ENCODE data around the gene EEF1AKMT3. TPM values are rescaled to one million over a fixed set of nuclear protein-coding genes. Genes with fewer than 3 reads are reported as not detected.
A peak's percentile ranks its signal among the peaks of the same experiment; 100 is the strongest.

The EEF1AKMT3 gene
- 1 to 10 TPM; 4.0 to 4.5 TPM for total RNA-seq

GRCh38 chr12:57772429-57773322, at the start of gene EEF1AKMT3:
Gene EEF1AKMT3, plus strand, starts transcription at chr12:57772614. Its CDS starts 111 bp downstream, at chr12:57772725.

GRCh38 chr12:57738661-57739237, 33.7 kb upstream of the EEF1AKMT3 start, which contains the start of gene AGAP2:
Gene AGAP2, minus strand, starts transcription at chr12:57738742. Its CDS starts 496 bp downstream, at chr12:57738246.

GRCh38 chr12:57744777-57745484, 27.5 kb upstream of the EEF1AKMT3 start, which contains the start of gene TSPAN31:
Gene TSPAN31, plus strand, starts transcription at chr12:57745039. Its CDS starts 116 bp downstream, at chr12:57745155.

GRCh38 chr12:57751788-57752667, 20.4 kb upstream of the EEF1AKMT3 start, which contains the start of gene CDK4:
Gene CDK4, minus strand, starts transcription at chr12:57752310. Its CDS starts 593 bp downstream, at chr12:57751717.

GRCh38 chr12:57754411-57755193, 17.8 kb upstream of the EEF1AKMT3 start, which contains the start of gene MARCHF9:
Gene MARCHF9, plus strand, starts transcription at chr12:57755103. Its CDS starts 426 bp downstream, at chr12:57755529.

GRCh38 chr12:57766464-57767304, 5.7 kb upstream of the EEF1AKMT3 start, which contains the start of gene CYP27B1:
Gene CYP27B1, minus strand, starts transcription at chr12:57767078. Its CDS starts 37 bp downstream, at chr12:57767041.

GRCh38 chr12:57771873-57772428, 463 bp upstream of the EEF1AKMT3 start, which contains the start of gene METTL1:
Gene METTL1, minus strand, starts transcription at chr12:57772105. Its CDS starts 22 bp downstream, at chr12:57772083.

GRCh38 chr12:57782608-57783465, 10.4 kb downstream of the EEF1AKMT3 start, which contains the start of gene TSFM:
Gene TSFM, plus strand, starts transcription at chr12:57782787. Its CDS starts 15 bp downstream, at chr12:57782802.

Small RNA genes lying within 50 kb of the gene (microRNA-seq; reads per million reads assigned to microRNA genes)
- gene MIR26A2 (ENCODE audit: borderline microRNAs expressed, borderline replicate concordance) = 498 reads per million, percentile 84 among the genes with 10 or more reads in this experiment
- not detected for gene MIR6759 (ENCODE audit: borderline microRNAs expressed, borderline replicate concordance)

Other genes starting within 250 kb of the EEF1AKMT3 start
- gene MBD6, start 249.8 kb upstream of the EEF1AKMT3 start, total RNA-seq = 10 to 100 TPM; 78.2 to 82.2 TPM
- gene DCTN2, start 225.4 kb upstream of the EEF1AKMT3 start, total RNA-seq = 10 to 100 TPM; 78.3 to 80.0 TPM
- under 1 TPM; 0.58 to 0.71 TPM for gene KIF5A, start 222.6 kb upstream of the EEF1AKMT3 start, total RNA-seq
- 10 to 100 TPM; 16.8 to 18.3 TPM for gene PIP4K2C, start 181.4 kb upstream of the EEF1AKMT3 start, total RNA-seq
- 10 to 100 TPM; 22.1 to 24.5 TPM for gene DTX3, start 167.8 kb upstream of the EEF1AKMT3 start, total RNA-seq
- 1 to 10 TPM in 1 of 2 experiments, under 1 TPM in 1; 0.76 to 1.1 TPM for gene ARHGEF25, start 161.2 kb upstream of the EEF1AKMT3 start, total RNA-seq
- gene B4GALNT1, start 139.4 kb upstream of the EEF1AKMT3 start, total RNA-seq = under 1 TPM; 0.33 to 0.63 TPM
- gene OS9, start 78.5 kb upstream of the EEF1AKMT3 start, total RNA-seq = 100 to 1,000 TPM; 133 to 136 TPM
- gene AGAP2, start 33.9 kb upstream of the EEF1AKMT3 start, total RNA-seq = 10 to 100 TPM; 66.7 to 68.6 TPM
- 10 to 100 TPM; 17.8 to 19.3 TPM for gene TSPAN31, start 27.6 kb upstream of the EEF1AKMT3 start, total RNA-seq
- gene CDK4, start 20.3 kb upstream of the EEF1AKMT3 start, total RNA-seq = 10 to 100 TPM; 77.6 to 85.6 TPM
- gene MARCHF9, start 17.5 kb upstream of the EEF1AKMT3 start, total RNA-seq = 10 to 100 TPM; 32.3 to 34.0 TPM
- 1 to 10 TPM; 2.0 to 2.2 TPM for gene CYP27B1, start 5.5 kb upstream of the EEF1AKMT3 start, total RNA-seq
- gene METTL1, start 509 bp upstream of the EEF1AKMT3 start, total RNA-seq = 10 to 100 TPM; 15.4 to 16.0 TPM
- gene TSFM, start 10.2 kb downstream of the EEF1AKMT3 start, total RNA-seq = 10 to 100 TPM; 25.6 to 27.8 TPM
- 1 to 10 TPM; 3.4 to 3.7 TPM for gene AVIL, start 46.1 kb downstream of the EEF1AKMT3 start, total RNA-seq
- gene CTDSP2, start 74.1 kb downstream of the EEF1AKMT3 start, total RNA-seq = 100 to 1,000 TPM; 157 to 159 TPM
- 10 to 100 TPM; 12.9 to 15.0 TPM for gene ATP23, start 169.0 kb downstream of the EEF1AKMT3 start, total RNA-seq